ENCODE results near the gene ZC3H12A.

The ZC3H12A gene

DNA sequence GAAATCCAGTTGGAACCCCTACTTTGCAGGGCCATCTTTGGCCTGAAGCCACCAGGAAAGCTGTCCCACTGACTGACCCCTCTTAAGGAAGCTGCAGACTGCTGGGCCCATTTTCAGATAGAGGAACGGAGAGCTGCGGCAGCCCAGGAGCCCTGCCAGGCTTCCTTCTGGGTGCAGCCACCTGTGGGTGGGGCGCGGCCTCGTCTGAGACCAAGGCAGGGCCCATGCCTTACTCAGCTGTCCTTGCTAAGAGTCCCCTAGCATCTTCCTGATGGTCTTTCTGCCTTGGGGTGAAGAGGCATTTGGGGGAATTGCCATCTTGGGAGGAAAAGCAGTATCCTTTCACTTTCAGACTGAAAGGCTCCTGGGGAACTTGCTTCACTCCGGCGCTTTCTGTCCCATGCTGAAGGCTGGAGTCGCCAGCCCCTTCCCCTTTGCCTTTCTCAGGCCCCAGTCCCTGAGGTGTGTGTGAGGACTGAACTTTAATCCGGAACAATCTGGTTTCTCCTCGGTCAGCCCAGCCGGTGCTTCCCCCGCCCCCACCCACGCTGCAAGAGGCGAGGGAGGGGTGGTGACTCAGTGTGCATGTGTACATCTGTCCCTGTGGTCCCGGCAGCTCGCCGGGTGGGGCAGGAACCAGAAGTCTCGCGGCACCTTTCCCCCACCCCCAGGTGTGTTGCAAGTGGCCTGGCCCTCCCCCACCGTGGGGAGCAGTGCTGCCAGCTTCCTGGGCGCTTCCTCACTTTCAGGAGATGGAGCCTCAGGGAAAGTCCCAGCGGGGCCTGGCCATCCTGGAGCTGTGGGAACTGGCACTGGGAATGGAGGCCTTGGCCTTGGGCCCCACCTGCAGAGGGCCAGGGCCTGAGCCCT is 5.1 kb downstream of the ZC3H12A start:
- H3K9me3 Mint-ChIP-seq: no peaks in the 10 kb centered on the region

DNA sequence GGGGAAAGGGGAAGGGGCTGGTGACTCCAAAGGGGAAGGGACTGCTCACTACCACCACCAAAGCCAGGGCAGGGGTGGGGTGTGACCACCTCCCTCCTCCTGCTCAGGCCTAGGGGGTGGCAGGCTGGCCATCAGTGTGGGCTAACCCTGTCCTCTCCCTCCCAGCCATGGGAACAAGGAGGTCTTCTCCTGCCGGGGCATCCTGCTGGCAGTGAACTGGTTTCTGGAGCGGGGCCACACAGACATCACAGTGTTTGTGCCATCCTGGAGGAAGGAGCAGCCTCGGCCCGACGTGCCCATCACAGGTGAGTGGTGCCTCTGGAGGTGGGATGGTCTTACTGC is 5.7 kb downstream of the ZC3H12A start:
- no peak for DNase-seq
- peak overlapping the region; percentile 97 for H3K4me3 Mint-ChIP-seq
- H3K4me1 Mint-ChIP-seq (ENCODE audit: low read depth): peaks cover 51% of the 10 kb centered on the region
- peaks cover 96% of the 10 kb centered on the region for H3K36me3 Mint-ChIP-seq (ENCODE audit: low read depth)
- peak overlapping the region; percentile 99 for H3K27ac Mint-ChIP-seq
- no peaks in the 10 kb centered on the region for H3K27me3 Mint-ChIP-seq
- H3K9me3 Mint-ChIP-seq: no peaks in the 10 kb centered on the region

More for the DNA sequence above, 5.1 kb downstream of the ZC3H12A start:
- Mint-ChIP-seq H3K27me3 (no peaks in the 10 kb centered on the region), H3K4me3 (peak overlapping the region; percentile 97), H3K36me3 (ENCODE audit: low read depth) (peaks cover 97% of the 10 kb centered on the region), H3K27ac (peak overlapping the region; percentile 99), H3K4me1 (ENCODE audit: low read depth) (peaks cover 51% of the 10 kb centered on the region)
- peak; percentile 92 for DNase-seq

DNA sequence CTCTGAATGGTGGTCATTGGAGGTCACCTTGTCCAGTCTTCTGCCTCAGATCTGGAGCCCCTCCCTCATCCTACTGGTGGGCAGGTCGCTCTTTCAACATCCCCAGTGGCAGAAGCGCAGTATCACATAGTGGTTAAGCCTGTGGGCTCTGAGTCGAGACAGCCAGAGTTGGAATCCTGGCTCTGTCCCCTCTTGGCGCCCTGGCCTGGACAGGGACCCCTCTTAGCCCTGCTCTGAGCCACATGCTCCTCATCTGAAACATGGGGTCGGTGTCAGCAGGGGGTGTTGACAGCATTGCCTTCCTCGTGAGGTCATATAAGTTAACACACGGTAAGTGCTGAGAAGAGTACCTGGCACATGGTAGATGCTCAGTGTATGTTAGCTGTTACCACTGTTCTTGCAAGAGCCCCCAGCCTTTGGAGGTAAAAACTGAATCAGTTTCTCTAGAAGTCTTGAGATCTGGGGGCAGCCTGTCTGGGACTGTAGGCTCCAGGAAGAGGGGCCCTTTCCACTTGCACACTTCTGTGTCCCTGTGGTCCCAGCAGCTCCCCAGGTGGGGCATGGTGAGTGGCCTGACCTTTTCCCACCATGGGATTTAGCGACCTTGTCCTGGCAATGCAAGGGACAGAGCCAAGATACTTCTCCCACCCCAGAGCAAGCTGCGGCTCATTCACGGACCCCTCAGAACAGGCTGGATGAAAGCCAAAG is 6.4 kb downstream of the ZC3H12A start:
- Mint-ChIP-seq H3K4me1 (ENCODE audit: low read depth) (peaks cover 51% of the 10 kb centered on the region), H3K27ac (peak overlapping the region; percentile 99), H3K36me3 (ENCODE audit: low read depth) (peaks cover 92% of the 10 kb centered on the region), H3K4me3 (peak overlapping the region; percentile 97), H3K9me3 (no peaks in the 10 kb centered on the region), H3K27me3 (no peaks in the 10 kb centered on the region)
- DNase-seq: no peak

DNA sequence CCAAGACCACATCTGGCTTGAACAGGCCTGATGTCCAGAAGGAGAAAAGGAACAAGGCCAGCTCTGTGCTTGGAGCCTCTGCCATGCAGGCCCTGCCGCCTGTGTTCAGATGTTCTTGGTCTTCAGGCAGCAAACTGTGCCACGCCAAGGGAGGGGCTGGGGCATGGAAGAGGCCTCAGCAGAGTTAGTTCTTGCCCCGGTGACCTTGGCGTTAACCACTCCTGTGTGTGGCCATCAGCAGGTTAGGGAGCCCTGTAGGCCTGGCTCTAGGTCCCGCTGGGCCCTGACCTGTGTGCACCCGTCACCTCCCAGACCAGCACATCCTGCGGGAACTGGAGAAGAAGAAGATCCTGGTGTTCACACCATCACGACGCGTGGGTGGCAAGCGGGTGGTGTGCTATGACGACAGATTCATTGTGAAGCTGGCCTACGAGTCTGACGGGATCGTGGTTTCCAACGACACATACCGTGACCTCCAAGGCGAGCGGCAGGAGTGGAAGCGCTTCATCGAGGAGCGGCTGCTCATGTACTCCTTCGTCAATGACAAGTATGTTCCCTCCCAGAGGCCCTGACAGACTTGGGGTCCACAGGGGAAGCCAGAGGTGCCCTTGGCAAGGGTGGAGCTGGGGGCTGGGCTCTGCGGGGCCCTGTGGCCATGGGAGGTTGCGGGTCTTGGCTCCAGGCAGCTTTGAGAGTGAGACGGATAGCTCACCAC is 7.1 kb downstream of the ZC3H12A start:
- DNase-seq: no peak
- Mint-ChIP-seq H3K27ac (peak overlapping the region; percentile 99), H3K9me3 (no peaks in the 10 kb centered on the region), H3K27me3 (no peaks in the 10 kb centered on the region), H3K4me3 (peak overlapping the region; percentile 97), H3K4me1 (ENCODE audit: low read depth) (peaks cover 53% of the 10 kb centered on the region), H3K36me3 (ENCODE audit: low read depth) (peaks cover 85% of the 10 kb centered on the region)

DNA sequence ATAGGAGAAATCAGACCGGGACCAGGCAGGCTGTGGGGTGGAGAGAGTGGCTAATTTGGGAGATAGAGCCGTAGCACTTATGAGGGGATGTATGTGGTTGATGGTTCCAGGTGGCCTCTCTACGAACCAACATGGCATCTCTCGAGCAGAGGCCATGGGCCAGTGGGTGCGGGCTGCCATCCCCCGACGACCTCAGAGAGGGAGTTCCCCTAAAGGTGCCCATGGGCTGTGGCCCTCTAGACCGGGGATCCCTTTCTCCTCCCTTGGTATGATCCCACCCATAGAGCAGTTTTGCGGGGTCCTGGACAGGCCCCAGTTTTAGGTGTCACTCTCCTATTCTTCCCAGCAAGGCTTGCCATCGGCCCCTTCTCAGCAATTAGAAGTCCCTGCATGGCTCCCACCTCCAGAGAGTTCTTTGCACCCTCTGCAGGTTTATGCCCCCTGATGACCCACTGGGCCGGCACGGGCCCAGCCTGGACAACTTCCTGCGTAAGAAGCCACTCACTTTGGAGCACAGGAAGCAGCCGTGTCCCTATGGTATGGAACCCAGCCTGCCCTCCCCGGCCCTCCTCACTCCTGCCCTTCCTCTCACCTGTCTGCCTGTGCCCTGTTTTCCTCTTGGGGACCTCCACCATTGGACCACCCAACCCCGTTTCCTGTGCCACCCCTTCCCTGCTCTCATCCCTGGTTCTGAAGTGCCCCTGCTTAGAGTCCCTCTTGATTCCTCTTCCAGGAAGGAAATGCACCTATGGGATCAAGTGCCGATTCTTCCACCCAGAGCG is 7.8 kb downstream of the ZC3H12A start:
- H3K27ac Mint-ChIP-seq: peak overlapping the region; percentile 99
- H3K4me3 Mint-ChIP-seq: peak overlapping the region; percentile 97
- no peak for DNase-seq
- H3K27me3 Mint-ChIP-seq: no peaks in the 10 kb centered on the region
- peaks cover 59% of the 10 kb centered on the region for H3K4me1 Mint-ChIP-seq (ENCODE audit: low read depth)
- H3K9me3 Mint-ChIP-seq: no peaks in the 10 kb centered on the region
- peaks cover 77% of the 10 kb centered on the region for H3K36me3 Mint-ChIP-seq (ENCODE audit: low read depth)

DNA sequence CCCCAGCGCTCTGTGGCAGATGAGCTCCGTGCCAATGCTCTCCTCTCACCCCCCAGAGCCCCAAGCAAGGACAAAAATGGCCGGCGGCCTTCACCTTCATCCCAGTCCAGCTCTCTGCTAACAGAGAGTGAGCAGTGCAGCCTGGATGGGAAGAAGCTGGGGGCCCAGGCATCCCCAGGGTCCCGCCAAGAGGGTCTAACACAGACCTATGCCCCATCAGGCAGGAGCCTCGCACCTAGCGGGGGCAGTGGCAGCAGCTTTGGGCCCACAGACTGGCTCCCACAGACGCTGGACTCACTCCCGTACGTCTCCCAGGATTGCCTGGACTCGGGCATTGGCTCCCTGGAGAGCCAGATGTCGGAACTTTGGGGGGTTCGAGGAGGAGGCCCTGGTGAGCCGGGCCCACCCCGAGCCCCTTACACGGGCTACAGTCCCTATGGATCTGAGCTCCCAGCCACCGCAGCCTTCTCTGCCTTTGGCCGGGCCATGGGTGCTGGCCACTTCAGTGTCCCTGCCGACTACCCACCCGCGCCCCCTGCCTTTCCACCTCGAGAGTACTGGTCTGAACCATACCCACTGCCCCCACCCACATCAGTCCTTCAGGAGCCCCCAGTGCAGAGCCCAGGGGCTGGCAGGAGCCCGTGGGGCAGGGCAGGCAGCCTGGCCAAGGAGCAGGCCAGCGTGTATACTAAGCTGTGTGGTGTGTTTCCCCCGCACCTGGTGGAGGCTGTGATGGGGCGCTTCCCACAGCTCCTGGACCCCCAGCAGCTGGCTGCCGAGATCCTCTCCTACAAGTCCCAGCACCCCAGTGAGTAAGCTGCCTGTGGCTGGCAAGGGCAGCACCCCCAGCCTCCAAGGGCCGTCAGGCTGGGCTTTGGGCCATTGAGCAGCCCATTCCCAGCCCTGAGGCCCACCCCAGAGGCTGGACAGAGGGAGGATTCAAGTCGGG is 8.7 kb downstream of the ZC3H12A start:
- peaks cover 76% of the 10 kb centered on the region for H3K36me3 Mint-ChIP-seq (ENCODE audit: low read depth)
- H3K27ac Mint-ChIP-seq: peak overlapping the region; percentile 99
- peak overlapping the region; percentile 97 for H3K4me3 Mint-ChIP-seq
- no peak for DNase-seq
- H3K27me3 Mint-ChIP-seq: no peaks in the 10 kb centered on the region
- no peaks in the 10 kb centered on the region for H3K9me3 Mint-ChIP-seq
- peaks cover 59% of the 10 kb centered on the region for H3K4me1 Mint-ChIP-seq (ENCODE audit: low read depth)

DNA sequence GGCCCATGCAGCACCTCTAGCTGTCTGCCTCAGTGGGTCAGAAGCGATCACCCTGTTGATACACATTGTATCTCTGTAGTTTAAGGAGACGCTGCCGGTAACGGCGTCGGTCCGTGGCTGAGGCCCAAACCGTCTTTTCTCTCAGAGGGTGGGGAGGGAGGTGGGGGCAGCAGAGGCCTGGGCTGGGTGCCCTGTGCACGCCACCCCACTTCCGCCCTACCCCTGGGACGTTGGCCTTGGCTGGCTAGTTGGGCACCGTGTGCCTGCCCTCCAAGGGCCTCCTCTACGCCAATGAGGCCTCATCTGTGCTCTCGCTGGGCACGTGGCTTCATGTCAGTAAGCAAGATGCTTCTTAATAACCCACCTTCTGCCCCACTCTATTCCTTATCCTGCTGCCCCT is 9.4 kb downstream of the ZC3H12A start:
- Mint-ChIP-seq H3K27ac (peak overlapping the region; percentile 99), H3K9me3 (no peaks in the 10 kb centered on the region), H3K36me3 (ENCODE audit: low read depth) (peaks cover 75% of the 10 kb centered on the region), H3K27me3 (no peaks in the 10 kb centered on the region), H3K4me3 (no peak overlapping the region), H3K4me1 (ENCODE audit: low read depth) (peaks cover 53% of the 10 kb centered on the region)
- no peak for DNase-seq

DNA sequence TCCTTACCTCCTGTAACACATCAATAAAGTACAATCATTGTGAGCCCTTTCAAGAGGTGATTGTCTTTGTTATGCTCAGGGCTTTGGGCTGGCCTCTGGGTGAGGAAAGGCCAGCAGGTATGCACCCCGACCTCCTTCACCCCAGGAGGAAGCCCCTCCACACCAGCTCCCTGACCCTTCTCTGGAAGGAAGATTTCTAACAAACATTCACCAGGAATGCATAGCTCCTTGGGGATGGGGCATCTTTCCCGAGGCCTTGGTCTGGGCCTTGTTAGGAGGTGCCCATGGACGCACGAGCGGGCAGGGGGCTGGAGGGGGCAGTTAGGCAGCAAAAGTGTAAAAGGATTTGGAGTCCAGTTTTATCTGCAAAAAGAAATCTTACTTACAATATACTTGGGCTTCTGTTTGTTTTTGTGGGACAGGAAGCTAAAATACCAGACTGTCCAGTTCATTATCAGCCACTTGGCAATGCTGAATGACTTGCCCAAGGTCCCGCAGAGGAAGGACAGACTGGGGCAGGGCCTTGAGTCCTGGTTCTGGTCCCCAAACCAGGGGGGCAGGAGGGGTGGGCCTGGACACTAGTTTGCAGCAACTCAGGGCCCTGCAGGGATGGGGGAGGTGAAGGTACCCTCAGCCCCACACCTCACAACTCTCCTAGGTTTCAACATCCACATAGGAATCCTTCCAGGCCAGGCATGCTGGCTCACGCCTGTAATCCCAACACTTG is 10.1 kb downstream of the ZC3H12A start:
- Mint-ChIP-seq H3K27ac (peak overlapping the region; percentile 99), H3K36me3 (ENCODE audit: low read depth) (peaks cover 70% of the 10 kb centered on the region), H3K4me1 (ENCODE audit: low read depth) (peaks cover 48% of the 10 kb centered on the region), H3K4me3 (no peak overlapping the region), H3K9me3 (no peaks in the 10 kb centered on the region), H3K27me3 (no peaks in the 10 kb centered on the region)
- no peak for DNase-seq

DNA sequence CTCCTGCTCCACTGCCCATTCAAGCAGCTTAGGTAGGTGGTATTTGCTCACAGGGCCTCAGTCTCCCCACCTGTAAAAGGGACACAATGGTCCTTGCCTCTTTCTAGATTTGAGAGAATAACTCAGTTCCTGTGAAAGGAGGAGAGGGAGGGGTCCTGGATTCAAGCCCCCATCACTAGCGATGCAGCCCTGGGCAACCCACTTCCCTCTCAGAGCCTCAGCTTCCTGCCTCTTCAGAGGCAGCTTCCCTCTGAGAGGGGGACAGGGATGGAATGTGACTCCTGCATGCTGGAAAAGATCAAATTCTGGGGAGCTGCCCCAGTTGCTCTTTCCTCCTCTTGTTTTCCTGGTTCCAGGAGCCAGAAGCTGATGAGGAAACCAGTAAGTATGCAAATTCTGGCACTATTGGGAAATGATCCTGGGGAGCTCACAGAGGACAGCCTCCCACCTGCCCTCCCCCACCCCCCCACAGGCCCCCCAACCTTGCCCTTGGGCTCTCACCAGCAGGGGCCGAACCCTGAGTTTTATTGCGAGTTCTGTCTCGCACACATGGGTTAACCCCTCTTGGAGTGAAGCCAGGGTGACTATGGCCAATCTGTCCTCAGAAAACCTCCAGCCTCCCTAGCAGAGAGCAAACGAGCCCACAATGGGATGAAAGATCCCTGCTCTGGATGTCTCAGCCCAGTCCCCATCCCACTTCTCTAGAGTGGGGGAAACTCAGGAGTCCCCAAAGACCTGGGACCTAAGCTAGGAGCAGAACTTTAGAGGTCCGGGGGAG is 11.7 kb downstream of the ZC3H12A start:
- Mint-ChIP-seq H3K4me1 (ENCODE audit: low read depth) (peaks cover 33% of the 10 kb centered on the region), H3K27me3 (no peaks in the 10 kb centered on the region), H3K4me3 (no peak overlapping the region), H3K36me3 (ENCODE audit: low read depth) (peaks cover 66% of the 10 kb centered on the region), H3K9me3 (no peaks in the 10 kb centered on the region), H3K27ac (peak overlapping the region; percentile 66)
- no peak for DNase-seq

DNA sequence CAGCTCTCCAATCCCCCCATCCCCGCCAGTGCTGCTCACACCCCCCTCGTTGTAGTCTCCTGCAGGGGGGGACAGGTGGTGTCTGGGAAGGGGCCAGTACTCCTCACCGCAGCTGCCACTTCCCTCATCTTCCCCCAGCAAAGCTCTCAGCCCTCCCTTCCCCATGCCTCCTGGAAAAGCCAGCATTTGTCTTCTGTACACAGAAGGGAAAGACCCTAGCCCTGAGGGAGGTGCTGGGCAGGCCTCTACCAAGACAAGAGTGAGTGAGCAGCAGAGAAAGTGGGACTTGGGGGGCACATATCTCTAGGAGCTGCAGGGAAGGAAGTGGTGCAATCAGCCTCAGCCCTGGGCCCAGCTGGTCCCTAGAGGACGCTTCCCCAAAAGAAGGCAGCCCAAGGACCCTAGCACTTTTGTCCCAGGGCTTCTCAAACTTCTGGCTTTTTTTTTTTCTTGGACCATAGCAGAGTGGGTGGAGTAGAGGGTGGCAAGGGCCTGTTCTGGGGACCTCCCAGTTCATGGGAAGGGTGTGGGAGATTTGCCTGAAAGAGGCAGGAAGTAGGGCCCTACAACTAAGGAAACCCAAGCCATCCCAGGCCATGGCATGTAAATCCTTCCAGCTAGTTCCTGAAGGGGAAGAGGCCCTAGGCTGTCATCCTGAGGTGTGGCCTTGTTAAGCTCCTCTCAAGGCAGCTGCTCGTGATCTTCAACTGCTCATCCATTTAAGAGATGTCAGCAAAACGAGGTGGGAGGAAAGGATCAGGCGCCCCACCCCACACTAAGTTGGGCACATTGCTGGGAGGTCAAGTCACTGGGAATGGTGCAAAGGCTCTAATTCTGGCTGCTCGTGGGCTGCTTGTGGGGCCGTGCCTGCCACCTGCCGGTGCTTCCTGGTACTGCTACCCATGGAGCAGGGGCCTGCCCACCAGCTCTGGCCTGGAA is 12.6 kb downstream of the ZC3H12A start:
- Mint-ChIP-seq H3K36me3 (ENCODE audit: low read depth) (peaks cover 63% of the 10 kb centered on the region), H3K27me3 (no peaks in the 10 kb centered on the region), H3K9me3 (no peaks in the 10 kb centered on the region), H3K4me3 (no peak overlapping the region), H3K27ac (peak overlapping the region; percentile 66), H3K4me1 (ENCODE audit: low read depth) (peaks cover 25% of the 10 kb centered on the region)
- peak; percentile 90 for DNase-seq

DNA sequence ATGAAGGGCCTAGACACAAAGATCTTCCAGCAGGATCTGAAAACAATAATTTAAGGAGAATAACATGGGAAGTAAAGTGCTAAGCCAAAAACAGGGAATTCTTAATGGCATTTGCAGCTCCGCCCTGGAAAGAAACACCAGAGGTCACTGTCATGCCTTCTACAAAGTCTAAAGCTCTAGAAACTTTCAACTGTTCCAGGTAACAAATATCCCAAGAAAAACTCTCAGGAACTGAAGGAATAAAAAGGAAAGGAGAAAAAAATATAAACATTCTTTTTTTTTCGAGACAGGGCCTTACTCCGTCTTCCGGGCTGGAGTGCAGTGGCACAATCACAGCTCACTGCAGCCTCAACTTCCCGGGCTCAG is 13.2 kb downstream of the ZC3H12A start:
- H3K4me3 Mint-ChIP-seq: no peak overlapping the region
- H3K36me3 Mint-ChIP-seq (ENCODE audit: low read depth): peaks cover 63% of the 10 kb centered on the region
- H3K4me1 Mint-ChIP-seq (ENCODE audit: low read depth): peaks cover 20% of the 10 kb centered on the region
- DNase-seq: no peak
- H3K9me3 Mint-ChIP-seq: no peaks in the 10 kb centered on the region
- H3K27ac Mint-ChIP-seq: peak overlapping the region; percentile 66
- H3K27me3 Mint-ChIP-seq: no peaks in the 10 kb centered on the region

Measured in activated T-cell treated with anti-CD3 and anti-CD28 coated beads, Interleukin-2, amount 50 U/mL, for 24 hours (primary cell).